Activated T-cell treated with anti-CD3 and anti-CD28 coated beads for 4 hours (primary cell): ENCODE measurements around the gene ALAS1.

Source experiments
- DNase-seq: peaks from one replicate; pipeline ENCODE4 v3.0.0-alpha.2; 2020

Gene ALAS1

DNA sequence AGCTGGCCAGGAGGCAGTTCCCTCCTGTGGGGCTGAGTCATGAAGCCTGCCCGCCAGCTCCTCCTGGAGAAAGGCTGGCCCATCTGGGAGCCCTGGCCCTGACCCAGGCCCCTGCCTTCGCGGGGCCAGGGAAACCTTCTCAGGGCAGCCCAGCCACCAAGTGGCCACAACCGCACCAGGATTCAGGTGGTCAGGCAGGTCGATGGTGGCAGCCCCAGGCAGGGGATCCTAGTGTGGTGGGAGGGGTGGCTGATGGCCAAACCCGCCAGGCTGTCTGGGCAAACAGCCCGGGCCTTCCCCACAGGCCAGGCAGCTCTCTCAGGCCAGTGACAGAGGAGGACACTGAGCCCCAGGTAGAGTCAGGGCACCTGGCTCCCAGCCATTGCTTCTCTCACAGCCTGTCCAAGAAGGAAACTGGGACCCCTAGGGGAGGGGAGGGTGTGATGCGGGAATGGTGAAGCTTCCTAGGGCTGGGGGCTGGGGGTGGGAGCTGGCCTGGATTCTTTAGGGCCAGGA is 39.8 kb downstream of the ALAS1 start:
- DNase-seq = no peak

DNA sequence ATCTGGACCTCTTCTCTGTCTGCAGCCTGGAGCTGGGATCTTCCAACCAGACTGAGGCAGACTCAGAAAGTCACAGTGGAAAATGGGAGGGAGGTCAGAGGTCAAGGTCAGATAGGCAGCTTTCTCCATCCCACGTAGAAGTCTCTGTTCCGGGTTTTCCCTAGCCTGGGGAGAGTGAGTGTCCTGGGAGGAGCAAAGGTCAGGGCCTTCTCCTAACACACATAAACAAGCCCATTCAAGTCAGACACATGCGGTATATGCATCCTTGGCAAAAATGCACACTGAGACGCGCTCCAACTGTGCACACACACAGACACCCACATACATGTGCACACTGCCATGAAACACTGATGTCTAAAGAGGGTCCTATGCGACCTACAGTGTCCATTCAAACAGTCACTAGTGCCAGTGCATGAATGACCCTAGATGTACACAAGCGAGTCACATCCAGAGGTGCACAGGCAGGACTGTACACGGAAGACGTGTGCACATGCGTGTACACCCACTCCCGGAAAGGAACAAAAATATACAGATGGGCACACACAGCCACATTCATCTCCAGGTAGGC is 40.3 kb downstream of the ALAS1 start:
- no peak for DNase-seq

DNA sequence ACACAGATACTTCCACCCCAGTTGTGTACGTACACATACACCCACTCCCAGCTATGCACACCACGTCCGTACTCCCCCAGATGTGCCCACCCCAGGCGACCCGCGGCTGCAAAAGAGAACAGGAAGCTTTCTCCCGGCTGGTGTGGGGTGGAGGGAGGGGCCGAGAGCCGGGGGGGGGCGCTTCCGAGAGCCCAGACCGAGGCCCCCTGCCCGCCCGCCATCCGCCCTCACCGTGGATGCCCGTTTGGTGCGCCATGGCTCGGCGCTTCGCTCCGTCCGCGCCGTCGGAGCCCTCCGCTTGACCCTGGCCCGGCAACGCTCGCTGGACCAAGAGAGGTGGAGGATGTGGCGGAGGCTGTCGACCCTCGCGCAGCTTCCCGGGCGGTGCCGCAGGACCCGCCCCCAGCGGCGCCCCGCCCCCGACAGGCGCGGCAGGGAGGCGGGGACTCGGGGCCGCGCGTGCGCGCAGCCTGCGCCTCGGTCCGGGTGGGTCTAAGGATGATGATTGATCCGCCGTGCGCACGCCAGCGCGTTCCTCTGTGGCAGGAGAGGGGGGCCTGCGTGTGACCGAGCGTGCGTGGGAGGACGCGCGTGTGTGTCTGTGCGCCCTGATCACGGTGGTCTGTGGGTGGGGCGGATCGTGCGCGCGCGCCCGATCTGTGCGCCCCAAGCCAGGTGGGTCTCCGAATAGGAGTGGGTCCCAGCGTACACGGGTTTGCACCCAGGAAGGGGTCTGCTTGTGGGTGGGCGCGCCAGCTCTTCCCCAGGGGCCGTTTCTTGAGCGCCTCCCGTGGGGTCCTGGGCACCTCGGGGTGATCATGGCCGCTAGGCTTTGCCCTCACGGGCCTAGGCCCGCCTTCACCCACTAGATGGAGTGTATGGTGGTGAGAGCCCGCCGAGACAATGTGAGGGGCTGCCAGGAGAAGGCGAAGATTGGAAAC is 41.1 kb downstream of the ALAS1 start, which contains the start of gene TWF2:
Gene TWF2 (minus strand): TSS at position 398 of the 941 bp plus-strand sequence. CDS start 142 bp downstream, at position 256.
- DNase-seq = peak; percentile 85

DNA sequence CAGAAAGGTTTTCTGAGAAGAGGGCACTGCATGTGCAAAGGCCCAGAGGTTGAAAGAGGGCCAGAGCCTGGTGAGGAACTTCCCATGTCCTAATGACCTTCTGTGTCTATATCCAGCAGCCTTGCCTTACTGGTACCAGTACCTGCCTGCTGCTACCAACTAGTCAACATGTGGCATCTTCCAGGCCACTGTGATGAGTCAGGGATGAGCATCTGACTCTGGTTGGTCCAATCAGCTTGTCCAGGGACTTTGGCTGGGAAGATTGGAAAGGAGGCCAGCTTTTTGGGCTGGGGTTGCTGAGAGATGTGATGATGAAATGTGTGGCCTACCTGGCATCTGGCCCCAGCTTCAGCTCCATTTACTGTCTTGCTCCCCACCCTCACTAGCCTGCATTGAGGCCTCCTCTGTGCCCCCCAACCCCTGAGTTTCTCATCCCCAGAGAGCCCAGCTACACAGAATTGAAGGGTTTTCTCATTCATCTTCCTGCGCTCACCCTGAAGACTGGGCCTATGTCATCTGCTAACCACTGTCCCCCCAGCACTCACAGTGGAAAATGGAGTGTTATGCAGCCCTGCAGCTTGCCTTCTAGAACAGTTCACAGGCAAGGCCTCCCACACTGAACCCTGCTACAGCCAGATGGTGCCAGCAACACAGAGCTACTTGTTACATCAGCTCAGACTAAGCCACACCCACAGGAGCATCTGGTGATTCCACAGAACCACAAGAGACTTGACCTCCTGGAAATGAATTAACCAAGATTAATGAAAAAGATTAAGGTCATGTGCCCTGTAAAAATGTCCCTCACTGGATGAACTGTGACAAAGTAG is 42.3 kb downstream of the ALAS1 start:
- peak; percentile 54 for DNase-seq

GRCh38 chr3:52240886-52241370 is 43.0 kb downstream of the ALAS1 start:
- DNase-seq = no peak

DNA sequence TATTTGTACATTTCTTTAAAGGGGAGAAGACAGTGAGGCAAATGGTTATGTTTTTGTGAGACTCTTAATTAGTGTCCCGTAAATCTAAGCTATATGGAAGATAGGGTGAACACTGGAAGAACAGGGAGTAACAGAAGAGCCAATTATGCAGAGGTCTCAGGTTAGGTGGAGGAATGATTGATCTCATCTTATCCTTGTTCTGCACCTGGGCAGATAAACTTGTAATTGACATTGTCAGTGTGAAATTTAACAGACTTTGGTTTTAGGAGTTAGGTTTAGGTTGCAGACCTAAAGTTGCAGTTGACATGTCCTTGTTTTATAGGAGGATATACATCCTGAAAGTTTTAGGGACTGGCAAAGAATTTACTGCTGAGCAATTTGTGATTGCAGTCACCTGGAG is 44.1 kb downstream of the ALAS1 start:
- no peak for DNase-seq

DNA sequence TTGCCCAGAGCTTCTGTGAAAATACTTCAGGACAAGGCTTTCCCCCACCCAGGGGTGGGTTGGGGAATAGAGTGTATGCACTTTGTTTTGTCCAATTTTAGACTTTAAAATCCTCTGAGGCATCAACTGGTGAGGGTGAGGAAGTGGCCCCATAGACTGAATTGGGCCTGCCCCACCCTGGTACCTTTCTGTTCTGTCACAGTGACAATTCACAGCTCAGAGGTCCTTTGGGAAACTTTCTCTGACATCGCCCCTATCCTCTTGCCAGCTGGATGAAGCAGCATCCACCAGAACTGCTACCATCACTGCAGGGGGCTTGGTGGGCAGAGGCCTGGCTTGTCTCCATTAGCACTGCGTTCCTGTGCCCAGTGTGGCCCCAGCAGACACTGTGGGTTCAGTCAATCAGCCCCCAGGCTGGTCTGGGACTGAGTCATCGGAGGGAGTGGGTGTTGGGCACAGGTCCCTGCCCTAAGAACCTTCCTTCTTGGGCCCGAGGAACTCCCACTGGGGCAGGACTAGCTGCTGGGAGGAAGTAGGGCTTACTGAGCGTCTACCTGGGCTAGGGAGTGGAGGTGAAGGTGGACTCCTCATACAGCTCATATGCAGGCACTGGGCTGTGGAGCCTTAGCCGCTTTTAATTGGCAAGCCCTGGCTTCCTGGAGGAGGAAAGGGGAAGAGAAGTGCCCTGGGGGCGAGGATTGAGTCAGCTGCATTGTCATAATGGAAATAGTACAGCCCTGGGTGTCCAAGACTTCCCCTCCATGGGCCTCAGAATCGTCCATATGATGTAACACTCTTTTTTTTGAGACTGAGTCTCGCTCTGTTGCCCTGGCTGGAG is 46.0 kb downstream of the ALAS1 start:
- DNase-seq = peak; percentile 29

GRCh38 chr3:52245322-52246263 is 47.6 kb downstream of the ALAS1 start, which contains the start of gene PPM1M:
Gene PPM1M, plus strand, starts transcription at chr3:52245759. Its CDS starts 66 bp downstream, at chr3:52245825.
- peak; percentile 33 for DNase-seq

DNA sequence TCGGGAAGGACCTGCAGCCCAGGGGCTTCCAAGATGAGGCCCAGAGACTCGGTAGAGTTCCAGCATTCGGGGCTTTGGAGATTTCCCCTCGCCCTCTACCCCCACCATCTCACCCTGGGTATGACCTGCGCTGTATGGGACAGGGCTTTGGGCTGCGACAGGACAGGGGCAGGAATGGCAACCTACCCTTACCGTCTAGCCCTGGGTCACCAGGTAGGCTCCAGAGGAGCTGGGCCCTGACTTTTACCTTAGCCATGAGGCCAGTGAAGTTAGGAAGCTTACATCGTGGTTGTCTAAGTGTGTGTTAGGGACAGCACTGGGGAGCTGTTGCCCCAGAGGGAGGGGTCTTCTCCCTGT is 48.3 kb downstream of the ALAS1 start:
- no peak for DNase-seq

GRCh38 chr3:52246728-52247408 is 48.9 kb downstream of the ALAS1 start:
- no peak for DNase-seq

- DNase-seq = no peak
Observed at GRCh38 chr3:52247409-52248164, 49.6 kb downstream of the ALAS1 start.

DNA sequence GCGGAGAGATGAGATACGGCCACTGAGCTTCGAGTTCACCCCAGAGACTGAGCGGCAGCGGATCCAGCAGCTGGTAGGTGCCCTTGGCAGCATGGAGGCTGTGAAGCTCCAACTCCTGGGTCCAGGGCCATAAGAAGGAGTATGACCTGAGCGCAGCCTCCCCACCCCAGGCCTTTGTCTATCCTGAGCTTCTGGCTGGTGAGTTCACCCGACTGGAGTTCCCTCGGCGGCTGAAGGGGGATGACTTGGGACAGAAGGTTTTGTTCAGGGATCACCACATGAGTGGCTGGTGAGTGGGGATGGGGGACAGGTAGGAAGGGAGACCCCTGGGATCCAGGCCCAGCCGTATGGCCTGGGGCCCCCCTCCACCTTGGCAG is 50.2 kb downstream of the ALAS1 start:
- no peak for DNase-seq

DNA sequence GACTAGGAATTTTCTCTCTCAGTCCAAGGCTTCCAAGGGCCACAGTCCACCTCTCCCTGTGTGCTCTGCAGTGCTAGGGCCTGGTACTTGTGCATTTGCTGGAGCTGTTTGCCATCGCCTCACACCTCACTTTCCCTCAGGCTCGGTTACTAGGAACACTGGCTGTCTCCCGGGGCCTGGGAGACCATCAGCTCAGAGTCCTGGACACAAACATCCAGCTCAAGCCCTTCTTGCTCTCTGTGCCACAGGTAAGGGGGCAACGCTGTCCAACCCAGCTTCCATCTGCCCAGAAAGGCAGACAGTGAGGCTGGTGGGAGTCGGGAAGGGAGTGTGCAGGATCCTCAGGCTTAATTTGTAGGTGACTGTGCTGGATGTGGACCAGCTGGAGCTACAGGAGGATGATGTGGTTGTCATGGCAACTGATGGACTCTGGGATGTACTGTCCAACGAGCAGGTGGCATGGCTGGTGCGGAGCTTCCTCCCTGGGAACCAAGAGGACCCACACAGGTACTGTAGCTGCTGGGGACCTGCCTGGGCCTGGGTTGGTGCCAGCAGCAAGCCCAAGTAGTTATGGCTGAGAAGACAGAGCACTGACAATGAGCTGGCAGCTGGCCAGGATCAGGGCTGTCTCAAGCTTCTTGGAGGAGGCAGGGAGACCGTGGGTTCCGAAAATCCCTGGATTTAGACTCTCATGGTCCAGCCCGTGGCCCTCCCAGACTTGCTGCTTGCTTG is 51.0 kb downstream of the ALAS1 start:
- no peak for DNase-seq

GRCh38 chr3:52249683-52250082 is 51.7 kb downstream of the ALAS1 start:
- no peak for DNase-seq

DNA sequence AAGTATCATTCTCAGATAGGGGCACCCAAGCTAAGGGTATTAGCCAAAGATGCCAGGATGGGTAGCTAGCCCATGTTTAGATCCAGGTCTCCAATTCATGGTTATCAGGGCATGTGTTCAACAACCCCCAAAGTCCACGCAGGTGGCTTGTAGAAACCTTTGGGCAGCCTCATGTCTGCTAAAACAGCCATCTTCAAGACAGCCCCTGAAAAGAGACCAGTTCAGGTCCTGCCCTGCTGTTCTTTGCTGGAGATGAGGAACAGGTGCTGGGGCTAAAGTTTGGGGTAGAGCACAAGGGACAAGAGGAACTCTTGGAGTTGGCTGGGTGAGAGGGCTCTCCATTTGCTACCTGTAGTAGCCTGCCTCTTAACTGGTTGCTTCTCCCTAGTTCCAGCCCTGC is 52.2 kb downstream of the ALAS1 start:
- DNase-seq = no peak

DNA sequence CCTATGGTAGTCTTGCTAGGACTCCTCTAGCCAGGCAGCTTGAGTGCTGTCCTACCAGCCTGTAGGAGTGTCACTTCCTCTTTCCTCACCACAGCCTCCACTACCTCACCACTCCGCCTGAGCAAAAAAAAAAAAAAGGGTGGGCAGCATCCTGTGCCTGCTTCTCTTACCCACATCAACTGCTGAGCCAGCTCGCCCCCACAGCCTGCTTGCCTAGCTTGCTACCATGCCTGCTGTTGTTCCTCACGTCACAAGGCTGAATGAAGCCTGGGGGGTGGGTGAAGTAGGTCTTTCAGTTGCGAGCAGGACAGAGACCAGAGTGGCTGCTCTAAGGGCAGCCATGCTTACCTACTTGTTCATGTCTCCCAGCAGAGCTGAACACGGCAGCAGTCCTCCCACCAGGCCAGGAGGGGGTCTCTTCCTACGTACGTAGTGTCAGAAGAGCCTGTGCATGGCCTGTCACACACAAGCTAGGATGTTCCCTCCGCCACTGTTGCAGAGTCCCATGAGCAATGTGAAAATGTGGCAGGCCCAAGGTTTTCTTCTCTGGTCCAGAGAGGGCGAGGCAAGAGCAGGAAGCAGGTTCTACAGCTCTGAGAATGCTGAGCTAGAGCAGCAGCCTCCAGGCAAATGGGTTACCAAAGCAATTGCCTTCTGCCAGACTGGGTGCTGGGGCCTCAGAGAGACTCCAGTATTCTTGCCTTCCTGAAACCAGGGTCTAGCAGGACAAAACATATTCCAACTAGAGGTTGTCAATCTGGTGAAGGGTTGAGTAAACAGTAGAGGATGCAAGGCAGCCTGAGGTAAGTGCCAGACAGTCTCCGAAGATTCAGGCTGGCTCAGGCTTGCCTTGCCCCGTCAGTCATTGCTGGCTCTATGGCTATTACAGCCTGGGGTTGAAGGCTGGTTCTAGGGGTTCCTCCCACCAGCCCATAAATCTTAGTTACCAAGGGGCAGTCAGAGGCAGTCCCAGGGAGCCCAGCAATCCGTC is 55.6 kb downstream of the ALAS1 start:
- peak; percentile 78 for DNase-seq

GRCh38 chr3:52254608-52255007 is 56.6 kb downstream of the ALAS1 start:
- no peak for DNase-seq
